ENCODE data around the gene FLOT2.

The FLOT2 gene

GRCh38 chr17:28875848-28876550 is 21.5 kb downstream of the FLOT2 start:
- Histone ChIP-seq H3K36me3 (ENCODE audit: insufficient read depth, low read length) (peaks cover 7% of the 10 kb centered on the region; the same call in 1 of the 2 replicates), H4K20me1 (ENCODE audit: insufficient read depth, low read length) (no peaks in the 10 kb centered on the region), H2AFZ (ENCODE audit: low read depth, low read length) (no peak overlapping the region), H3K4me2 (ENCODE audit: insufficient read depth, low read length) (no peak overlapping the region), H3K27ac (ENCODE audit: low read length) (no peak overlapping the region), H3K4me3 (ENCODE audit: low read depth in 1 of 2, low read length in 2 of 2) (no peak overlapping the region), H3K9me3 (ENCODE audit: insufficient read depth, low read length, severe bottlenecking) (no peaks in the 10 kb centered on the region), H3K79me2 (ENCODE audit: insufficient read depth, low read length) (no peaks in the 10 kb centered on the region), H3K9ac (ENCODE audit: low read depth, low read length) (no peak overlapping the region), H3K4me1 (ENCODE audit: insufficient read depth, low read length) (0 out of 2 replicates have a peak, but pooled peaks cover 4% of the 10 kb centered on the region), H3K27me3 (ENCODE audit: insufficient read depth, low read length, poor library complexity) (no peaks in the 10 kb centered on the region)
- ATAC-seq (ENCODE audit: insufficient read depth, low read depth): no peak; the same call in 2 of the 3 replicates
- TF ChIP-seq EZH2 (IDR thresholded peaks at IDR 0.05; ENCODE audit: borderline replicate concordance, low read depth, low read length, severe bottlenecking) (no peak), CTCF (IDR thresholded peaks at IDR 0.05; ENCODE audit: borderline replicate concordance, extremely low read depth, low read length, poor library complexity, severe bottlenecking) (no peak)
- DNase-seq: no peak

- Histone ChIP-seq H2AFZ (ENCODE audit: low read depth, low read length) (no peak overlapping the region), H3K9ac (ENCODE audit: low read depth, low read length) (no peak overlapping the region), H3K4me3 (ENCODE audit: low read depth in 1 of 2, low read length in 2 of 2) (no peak overlapping the region), H3K79me2 (ENCODE audit: insufficient read depth, low read length) (no peaks in the 10 kb centered on the region), H3K4me1 (ENCODE audit: insufficient read depth, low read length) (0 out of 2 replicates have a peak, but pooled peaks cover 5% of the 10 kb centered on the region), H3K9me3 (ENCODE audit: insufficient read depth, low read length, severe bottlenecking) (no peaks in the 10 kb centered on the region), H3K27ac (ENCODE audit: low read length) (no peak overlapping the region), H4K20me1 (ENCODE audit: insufficient read depth, low read length) (no peaks in the 10 kb centered on the region), H3K27me3 (ENCODE audit: insufficient read depth, low read length, poor library complexity) (no peaks in the 10 kb centered on the region), H3K36me3 (ENCODE audit: insufficient read depth, low read length) (no peaks in the 10 kb centered on the region), H3K4me2 (ENCODE audit: insufficient read depth, low read length) (no peak overlapping the region)
- no peak for ATAC-seq (ENCODE audit: insufficient read depth, low read depth)
- DNase-seq: no peak
- TF ChIP-seq EZH2 (IDR thresholded peaks at IDR 0.05; ENCODE audit: borderline replicate concordance, low read depth, low read length, severe bottlenecking) (no peak), CTCF (IDR thresholded peaks at IDR 0.05; ENCODE audit: borderline replicate concordance, extremely low read depth, low read length, poor library complexity, severe bottlenecking) (no peak)
Measured at GRCh38 chr17:28874750-28875149, 22.8 kb downstream of the FLOT2 start.

- Histone ChIP-seq H2AFZ (ENCODE audit: low read depth, low read length) (no peak overlapping the region), H3K36me3 (ENCODE audit: insufficient read depth, low read length) (no peaks in the 10 kb centered on the region), H3K4me2 (ENCODE audit: insufficient read depth, low read length) (no peak overlapping the region), H3K4me1 (ENCODE audit: insufficient read depth, low read length) (0 out of 2 replicates have a peak, but pooled peaks cover 5% of the 10 kb centered on the region), H4K20me1 (ENCODE audit: insufficient read depth, low read length) (no peaks in the 10 kb centered on the region), H3K79me2 (ENCODE audit: insufficient read depth, low read length) (no peaks in the 10 kb centered on the region), H3K9ac (ENCODE audit: low read depth, low read length) (no peak overlapping the region), H3K9me3 (ENCODE audit: insufficient read depth, low read length, severe bottlenecking) (no peaks in the 10 kb centered on the region), H3K4me3 (ENCODE audit: low read depth in 1 of 2, low read length in 2 of 2) (no peak overlapping the region), H3K27ac (ENCODE audit: low read length) (no peak overlapping the region), H3K27me3 (ENCODE audit: insufficient read depth, low read length, poor library complexity) (no peaks in the 10 kb centered on the region)
- TF ChIP-seq CTCF (IDR thresholded peaks at IDR 0.05; ENCODE audit: borderline replicate concordance, extremely low read depth, low read length, poor library complexity, severe bottlenecking) (no peak), EZH2 (IDR thresholded peaks at IDR 0.05; ENCODE audit: borderline replicate concordance, low read depth, low read length, severe bottlenecking) (no peak)
- DNase-seq (no peak), ATAC-seq (ENCODE audit: insufficient read depth, low read depth) (no peak)
Measured at GRCh38 chr17:28873839-28874238, 23.7 kb downstream of the FLOT2 start.
